Natural killer cell (primary cell): ENCODE measurements around the gene PSMC5. TPM values are rescaled to one million over a fixed set of nuclear protein-coding genes. Genes with fewer than 3 reads are reported as not detected.
"Not testable (repeated sequence)": the region's sequence is repeated elsewhere in the genome, so short reads cannot be mapped to it uniquely, and the experiment has no call there.

ENCODE experiments used
- ATAC-seq, 3 donors: fragments of 150-1000 bp in 2 of 3; fragments of 200-7000 bp in 1 of 3; cut with Tn5 transposase; 1 replicate in 1 of 3; 2 replicates in 2 of 3; pipeline ENCODE4 v1.10.0; 2021; ENCODE audit warnings: mild to moderate bottlenecking in 2 of 3, moderate library complexity in 2 of 3
- DNase-seq, 2 donors: peaks; one replicate each; pipeline versions ENCODE4 v3.0.0 to v3.0.0-alpha.2; 2013 to 2021; ENCODE audit warnings: mixed read lengths in 1 of 2
- H3K27ac ChIP-seq: one replicate; pipeline ENCODE4 v1.5.1; 2013; ENCODE audit warnings: mild to moderate bottlenecking, low read length
- H3K27me3 ChIP-seq: one replicate; pipeline ENCODE4 v1.6.1; 2013; ENCODE audit warnings: low read length; ENCODE audit not compliant: control insufficient read depth, insufficient read depth
- H3K36me3 ChIP-seq: one replicate; pipeline ENCODE4 v1.6.1; 2013; ENCODE audit warnings: low read length; ENCODE audit not compliant: control insufficient read depth, insufficient read depth
- H3K4me1 ChIP-seq: one replicate; pipeline ENCODE4 v1.6.1; 2013; ENCODE audit warnings: low read length; ENCODE audit not compliant: control insufficient read depth, insufficient read depth
- H3K4me3 ChIP-seq: one replicate; pipeline ENCODE4 v1.5.1; 2013; ENCODE audit warnings: low read length
- H3K9me3 ChIP-seq: one replicate; pipeline ENCODE4 v1.6.1; 2013; ENCODE audit warnings: low read length; ENCODE audit not compliant: control insufficient read depth, insufficient read depth
- H3K27ac Mint-ChIP-seq, 2 donors: one replicate each; pipeline ENCODE4 v1.8.0; 2022; ENCODE audit warnings: mild to moderate bottlenecking in 2 of 2, mixed read lengths in 2 of 2, moderate library complexity in 1 of 2
- H3K27me3 Mint-ChIP-seq, 2 donors: one replicate each; pipeline ENCODE4 v1.8.0; 2022; ENCODE audit warnings: low read depth in 2 of 2, mixed read lengths in 2 of 2
- H3K36me3 Mint-ChIP-seq: one replicate; pipeline ENCODE4 v1.8.0; 2022; ENCODE audit warnings: mixed read lengths
- H3K4me1 Mint-ChIP-seq, 2 donors: one replicate each; pipeline ENCODE4 v1.8.0; 2022; ENCODE audit warnings: mixed read lengths in 2 of 2
- H3K4me3 Mint-ChIP-seq: one replicate; pipeline ENCODE4 v1.8.0; 2022; ENCODE audit warnings: mild to moderate bottlenecking, moderate library complexity, mixed read lengths
- H3K9me3 Mint-ChIP-seq, 2 donors: one replicate each; pipeline ENCODE4 v1.8.0; 2022; ENCODE audit warnings: mixed read lengths in 2 of 2
- CTCF ChIP-seq: fragments of 200-600 bp; IDR thresholded peaks from one replicate; pipeline ENCODE4 v1.8.0; 2022; ENCODE audit warnings: antibody characterized with exemption
- WGBS: methylation state at CpG from one replicate; pipeline ENCODE4 v1.1.7; 2013; ENCODE audit warnings: missing lambda C conversion rate; ENCODE audit not compliant: insufficient coverage; 5-methylcytosine and 5-hydroxymethylcytosine counted together
- intact Hi-C: fragments of 100-400 bp; cut with micrococcal nuclease; formaldehyde crosslinking; loops from one replicate; pipeline ENCODE4 v1.14.2; 2022
- total RNA-seq, 4 donors: library from RNA; stranded (reverse); fragments of 120-200 nt in 1 of 4; gene quantifications; one replicate each; pipeline versions ENCODE4 v1.2.3 to v1.2.4, GENCODE V29; 2013 to 2022

Gene PSMC5
- total RNA-seq, 3 donors from 2014 or later (not counting 1 experiment from before 2014, with no cell fraction given), result 91.3 to 114 (median 100) TPM

GRCh38 chr17:63790057-63790456 is 37.2 kb upstream of the PSMC5 start:
- no peak for DNase-seq
- no peak for ATAC-seq
- Mint-ChIP-seq H3K4me3 (no peak overlapping the region), H3K4me1 (peaks cover 6% of the 10 kb centered on the region in 2 donors), H3K27me3 (no peaks in the 10 kb centered on the region), H3K36me3 (peaks cover 16% of the 10 kb centered on the region), H3K9me3 (no peaks in the 10 kb centered on the region), H3K27ac (no peak overlapping the region)
- WGBS, result 94% methylated on average over 4 of the region's 6 CpGs
- H3K36me3 ChIP-seq, result peaks cover 53% of the 10 kb centered on the region
- H3K9me3 ChIP-seq, result no peaks in the 10 kb centered on the region
- intact Hi-C loops, result no loop called here
- no peak overlapping the region for H3K27ac ChIP-seq
- H3K27me3 ChIP-seq, result no peaks in the 10 kb centered on the region
- H3K4me1 ChIP-seq, result no peaks in the 10 kb centered on the region
- TF ChIP-seq CTCF, result no peak
- H3K4me3 ChIP-seq, result no peak overlapping the region

- WGBS, result 95% methylated on average over 3 of the region's 3 CpGs
- peaks cover 68% of the 10 kb centered on the region for H3K36me3 ChIP-seq
- Mint-ChIP-seq H3K36me3 (peaks cover 16% of the 10 kb centered on the region), H3K4me3 (no peak overlapping the region), H3K9me3 (no peaks in the 10 kb centered on the region), H3K27ac (no peak overlapping the region), H3K27me3 (no peaks in the 10 kb centered on the region), H3K4me1 (peaks cover 0 to 6% of the 10 kb centered on the region in 2 donors)
- DNase-seq, result no peak
- no peak for ATAC-seq
- TF ChIP-seq CTCF, result no peak
- H3K9me3 ChIP-seq, result no peaks in the 10 kb centered on the region
- no peaks in the 10 kb centered on the region for H3K4me1 ChIP-seq
- intact Hi-C loops, result no loop called here
- H3K27ac ChIP-seq, result no peak overlapping the region
- H3K27me3 ChIP-seq, result no peaks in the 10 kb centered on the region
- H3K4me3 ChIP-seq, result no peak overlapping the region
These were observed 35.0 kb upstream of the PSMC5 start for GRCh38 chr17:63792055-63792729.

- H3K4me1 Mint-ChIP-seq, H3K9me3 ChIP-seq, H3K27ac ChIP-seq, H3K4me3 ChIP-seq, H3K27me3 ChIP-seq, DNase-seq, ATAC-seq, H3K27me3 Mint-ChIP-seq, intact Hi-C loops, H3K4me3 Mint-ChIP-seq, H3K9me3 Mint-ChIP-seq, H3K27ac Mint-ChIP-seq, H3K4me1 ChIP-seq: not testable (repeated sequence)
- H3K36me3 Mint-ChIP-seq, result peaks cover 36% of the 10 kb centered on the region
- WGBS, result 98% methylated on average over 10 of the region's 10 CpGs
- H3K36me3 ChIP-seq, result peaks cover 82% of the 10 kb centered on the region
These were observed 30.9 kb upstream of the PSMC5 start for GRCh38 chr17:63796375-63796774.

- no peak for ATAC-seq
- Mint-ChIP-seq H3K27ac (no peak overlapping the region), H3K4me1 (no peaks in the 10 kb centered on the region), H3K4me3 (no peak overlapping the region), H3K9me3 (no peaks in the 10 kb centered on the region), H3K27me3 (no peaks in the 10 kb centered on the region), H3K36me3 (peaks cover 26% of the 10 kb centered on the region)
- intact Hi-C loops, result no loop called here
- H3K27me3 ChIP-seq, result no peaks in the 10 kb centered on the region
- H3K27ac ChIP-seq, result no peak overlapping the region
- no peak for TF ChIP-seq CTCF
- H3K36me3 ChIP-seq, result peaks cover 83% of the 10 kb centered on the region
- no peak overlapping the region for H3K4me3 ChIP-seq
- 100% methylated on average over 1 of the region's 3 CpGs for WGBS
- H3K4me1 ChIP-seq, result no peaks in the 10 kb centered on the region
- no peaks in the 10 kb centered on the region for H3K9me3 ChIP-seq
- no peak for DNase-seq
These were observed 28.6 kb upstream of the PSMC5 start for GRCh38 chr17:63798572-63799106.
